NCI-H524 (cell line): Measurements from ENCODE around the gene ASMTL.
"Not testable (repeated sequence)": the region's sequence is repeated elsewhere in the genome, so short reads cannot be mapped to it uniquely, and the experiment has no call there.

Source experiments
- DNase-seq, 2 experiments: peaks; one replicate each; lab custom pipeline; 2025; lab: John Stamatoyannopoulos, UW

The ASMTL gene

GRCh38 chrX:1482530-1482928 lies 29.8 kb upstream of the ASMTL start:
- not testable (repeated sequence) for DNase-seq

- DNase-seq, result no peak
Measured at GRCh38 chrX:1481636-1482529, 29.2 kb upstream of the ASMTL start.

GRCh38 chrX:1480082-1480785 lies 27.5 kb upstream of the ASMTL start:
- no peak for DNase-seq

GRCh38 chrX:1477801-1478458 lies 25.2 kb upstream of the ASMTL start:
- no peak for DNase-seq

GRCh38 chrX:1477229-1477628 lies 24.5 kb upstream of the ASMTL start:
- DNase-seq, result no peak

DNA sequence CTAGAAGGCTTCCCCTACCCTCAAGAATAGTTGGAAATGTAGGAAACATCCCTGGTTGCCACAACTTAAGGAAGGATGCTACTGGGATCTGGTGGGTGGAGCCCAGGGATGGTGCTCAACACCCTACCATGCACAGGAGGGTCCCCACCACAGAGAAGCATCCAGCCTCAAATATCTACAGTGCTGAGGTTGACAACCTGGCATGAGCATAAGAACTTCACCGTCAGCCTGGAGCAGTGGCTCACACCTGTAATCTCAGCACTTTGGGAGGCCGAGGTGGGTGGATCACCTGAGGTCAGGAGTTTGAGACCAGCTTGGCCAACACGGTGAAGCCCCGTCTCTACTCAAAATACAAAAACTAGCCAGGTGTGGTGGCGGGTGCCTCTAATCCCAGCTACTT lies 24.0 kb upstream of the ASMTL start:
- no peak for DNase-seq

GRCh38 chrX:1475881-1476280 lies 23.2 kb upstream of the ASMTL start:
- no peak for DNase-seq

GRCh38 chrX:1475481-1475880 lies 22.8 kb upstream of the ASMTL start:
- DNase-seq, result no peak

- DNase-seq, result not testable (repeated sequence)
Measured at GRCh38 chrX:1474593-1474992, 21.9 kb upstream of the ASMTL start.

GRCh38 chrX:1472975-1473374 lies 20.3 kb upstream of the ASMTL start:
- DNase-seq, result no peak

DNA sequence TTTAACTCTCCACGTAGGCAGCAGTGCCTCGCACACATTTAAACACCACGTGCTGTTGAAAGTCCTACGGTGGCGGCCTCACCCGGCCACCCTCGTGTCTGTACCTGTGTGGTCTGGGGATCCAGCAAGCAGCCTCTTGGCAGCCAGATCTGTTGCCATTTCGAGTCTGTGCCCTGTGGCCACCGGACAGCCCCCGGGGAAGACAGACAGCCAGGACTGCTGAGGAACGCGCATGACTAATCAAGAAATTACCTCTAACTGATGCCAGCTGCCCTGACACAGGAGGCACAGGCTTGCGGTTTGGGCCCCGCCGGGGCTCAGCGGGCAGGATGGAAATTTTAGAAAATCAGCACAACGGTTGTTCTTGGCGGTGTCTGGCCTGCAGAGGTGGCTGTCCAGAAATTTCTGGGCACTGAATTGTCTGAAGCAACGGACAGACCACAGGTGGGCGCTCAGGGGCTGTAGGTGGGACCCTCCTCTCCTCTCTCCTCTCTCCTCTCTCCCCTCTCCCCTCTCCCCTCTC lies 15.6 kb upstream of the ASMTL start:
- DNase-seq, result peak in 1 of 2 experiments; percentile 10

DNA sequence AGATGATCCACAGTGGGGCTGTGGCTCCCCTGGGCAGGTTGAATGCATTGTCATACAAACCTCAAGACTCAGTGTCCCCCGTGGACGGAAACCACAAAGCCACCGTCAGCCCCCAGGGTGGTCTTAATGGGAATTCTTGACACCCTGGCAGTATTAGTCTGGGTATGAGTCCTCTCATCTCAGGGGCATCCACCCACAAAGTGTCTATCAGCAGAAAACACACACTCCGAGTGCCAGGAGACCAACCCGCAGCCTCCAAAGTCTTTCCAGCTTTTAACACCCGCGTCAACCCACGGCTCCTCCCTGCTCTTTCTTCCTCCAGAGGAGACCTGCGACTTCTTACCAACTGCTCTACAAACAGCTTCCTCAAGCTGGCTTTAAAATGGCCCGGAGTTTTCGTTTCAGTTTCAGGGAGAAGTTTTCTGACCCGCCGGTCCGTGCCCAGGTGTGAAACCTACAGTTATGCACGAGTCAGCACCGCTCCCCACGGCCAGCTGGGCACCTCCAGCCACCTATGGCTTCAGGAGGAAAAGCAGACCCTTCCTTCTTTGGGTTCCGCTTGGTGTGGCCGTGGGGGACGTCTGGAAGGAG lies 14.4 kb upstream of the ASMTL start:
- DNase-seq, result no peak

GRCh38 chrX:1466232-1466661 lies 13.5 kb upstream of the ASMTL start:
- no peak for DNase-seq

- no peak for DNase-seq
Measured at GRCh38 chrX:1465286-1466231, 12.8 kb upstream of the ASMTL start.

DNA sequence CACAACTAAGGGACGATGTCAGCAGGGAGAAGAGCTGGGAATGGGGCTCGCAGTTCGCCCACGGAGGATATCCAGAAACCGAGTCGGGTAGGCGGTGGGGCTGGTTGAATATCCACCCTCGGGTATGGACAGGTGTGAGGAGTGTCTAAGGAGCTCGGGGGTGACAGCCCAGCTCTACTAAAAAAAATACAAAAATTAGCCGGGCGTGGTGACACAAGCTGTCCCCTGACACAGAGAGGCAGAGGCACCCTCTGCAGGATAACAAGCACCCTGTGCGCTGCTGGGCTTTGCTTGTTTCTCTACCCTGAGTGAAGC lies 12.2 kb upstream of the ASMTL start:
- DNase-seq, result no peak

- no peak for DNase-seq
Measured at GRCh38 chrX:1464041-1464970, 11.6 kb upstream of the ASMTL start.

DNA sequence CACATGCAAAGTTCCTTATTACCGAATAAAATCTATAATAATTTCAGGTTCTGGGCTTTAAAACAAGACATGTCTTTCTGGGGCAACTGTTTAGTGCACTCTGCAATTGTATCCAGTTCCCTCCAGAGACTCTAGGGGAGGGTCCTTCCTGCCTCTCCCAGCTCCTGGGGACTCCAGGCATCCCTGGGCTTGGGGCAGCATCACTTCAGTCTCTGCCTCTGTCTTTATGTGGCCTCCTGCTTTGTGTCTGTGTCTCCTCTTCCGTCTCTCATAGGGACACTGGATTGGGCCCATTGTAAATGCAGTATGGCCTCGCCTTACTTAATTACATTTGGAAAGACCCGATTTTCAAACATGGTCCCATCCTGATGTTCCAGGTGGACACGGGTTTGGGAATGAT lies 10.9 kb upstream of the ASMTL start:
- no peak for DNase-seq

GRCh38 chrX:1462596-1463251 lies 10.0 kb upstream of the ASMTL start:
- no peak for DNase-seq

DNA sequence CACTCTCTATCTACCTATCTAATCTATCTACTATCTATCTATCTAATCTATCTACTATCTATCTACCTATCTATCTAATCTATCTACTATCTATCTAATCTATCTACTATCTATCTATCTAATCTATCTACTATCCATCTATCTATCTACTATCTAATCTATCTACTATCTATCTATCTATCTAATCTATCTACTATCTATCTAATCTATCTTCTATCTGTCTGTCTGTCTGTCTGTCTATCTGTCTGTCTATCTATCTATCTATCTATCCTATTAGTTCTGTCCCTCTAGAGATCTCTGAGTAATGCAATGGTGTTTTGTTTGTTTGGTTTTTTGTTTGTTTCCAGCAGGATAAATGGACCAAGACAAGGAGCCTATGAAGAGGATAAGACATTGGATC lies 9.4 kb upstream of the ASMTL start:
- no peak for DNase-seq

DNA sequence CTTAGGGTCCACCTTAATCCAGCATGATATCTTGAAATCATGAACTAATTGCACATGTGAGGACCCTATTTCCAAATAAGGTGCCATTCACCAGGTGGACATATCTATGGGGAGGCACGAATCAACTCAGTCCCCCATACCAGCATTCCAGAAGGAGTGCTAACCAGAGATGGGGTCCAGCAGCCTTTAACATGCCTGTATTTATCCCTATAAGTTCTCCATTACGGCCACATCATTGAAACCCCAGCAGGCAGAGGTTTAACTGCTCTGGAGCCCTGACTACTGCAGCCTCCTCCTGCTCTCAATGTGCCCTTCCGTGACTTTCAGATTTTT lies 3.2 kb upstream of the ASMTL start:
- no peak for DNase-seq
